ENCODE data around the gene SHROOM3. TPM values are rescaled to one million over a fixed set of nuclear protein-coding genes. Genes with fewer than 3 reads are reported as not detected.
"Not testable (repeated sequence)": the region's sequence is repeated elsewhere in the genome, so short reads cannot be mapped to it uniquely, and the experiment has no call there.

Gene SHROOM3
- total RNA-seq, 6 donors from 2014 or later: 62.3 to 216 (median 116) TPM

- ATAC-seq (ENCODE audit: low FRiP score in 2 of 2): no peak
- no peak for TF ChIP-seq POLR2A (IDR thresholded peaks at IDR 0.05)
- 55 to 71% methylated on average over 5 of the region's 5 CpGs for WGBS, 2 donors
These were observed 28.9 kb upstream of the SHROOM3 start for GRCh38 chr4:76406081-76406480.

GRCh38 chr4:76407440-76408119 is 27.4 kb upstream of the SHROOM3 start:
- no peak for ATAC-seq (ENCODE audit: low FRiP score in 2 of 2)
- H3K9me3 ChIP-seq: no peaks in the 10 kb centered on the region
- DNase-seq: no peak
- H3K27me3 ChIP-seq: no peaks in the 10 kb centered on the region
- no peaks in the 10 kb centered on the region for H3K4me1 ChIP-seq
- WGBS, 2 donors: 54 to 55% methylated on average over 5 of the region's 5 CpGs
- no peak overlapping the region for H3K4me3 ChIP-seq
- no peaks in the 10 kb centered on the region for H3K36me3 ChIP-seq
- H3K27ac ChIP-seq: no peak overlapping the region
- TF ChIP-seq CTCF (IDR thresholded peaks at IDR 0.05) (no peak), EP300 (IDR thresholded peaks at IDR 0.05) (no peak), POLR2A (IDR thresholded peaks at IDR 0.05) (no peak), POLR2AphosphoS5 (IDR thresholded peaks at IDR 0.05) (no peak)

More at GRCh38 chr4:76406081-76406480, 28.9 kb upstream of the SHROOM3 start:
- H3K9me3 ChIP-seq: no peaks in the 10 kb centered on the region
- H3K27ac ChIP-seq: no peak overlapping the region
- no peak for DNase-seq
- no peaks in the 10 kb centered on the region for H3K27me3 ChIP-seq
- H3K4me1 ChIP-seq: no peaks in the 10 kb centered on the region
- no peaks in the 10 kb centered on the region for H3K36me3 ChIP-seq
- H3K4me3 ChIP-seq: no peak overlapping the region

GRCh38 chr4:76410636-76411035 is 24.4 kb upstream of the SHROOM3 start:
- Histone ChIP-seq H3K4me1 (no peaks in the 10 kb centered on the region), H3K9me3 (no peaks in the 10 kb centered on the region), H3K27ac (no peak overlapping the region), H3K27me3 (no peaks in the 10 kb centered on the region), H3K36me3 (no peaks in the 10 kb centered on the region), H3K4me3 (no peak overlapping the region)
- ATAC-seq (ENCODE audit: low FRiP score in 2 of 2) (no peak), DNase-seq (no peak)
- TF ChIP-seq CTCF (IDR thresholded peaks at IDR 0.05) (no peak), POLR2AphosphoS5 (IDR thresholded peaks at IDR 0.05) (no peak), EP300 (IDR thresholded peaks at IDR 0.05) (no peak), POLR2A (IDR thresholded peaks at IDR 0.05) (no peak)
- 69 to 83% methylated on average over 3 of the region's 3 CpGs for whole genome bisulfite sequencing, 2 donors

- TF ChIP-seq CTCF (IDR thresholded peaks at IDR 0.05) (no peak), POLR2AphosphoS5 (IDR thresholded peaks at IDR 0.05) (no peak), EP300 (IDR thresholded peaks at IDR 0.05) (no peak), POLR2A (IDR thresholded peaks at IDR 0.05) (no peak)
- no peaks in the 10 kb centered on the region for H3K27me3 ChIP-seq
- DNase-seq (no peak), ATAC-seq (ENCODE audit: low FRiP score in 2 of 2) (no peak)
- WGBS, 2 donors: 65 to 67% methylated on average over 18 of the region's 18 CpGs
- H3K36me3 ChIP-seq: no peaks in the 10 kb centered on the region
- H3K9me3 ChIP-seq: no peaks in the 10 kb centered on the region
- H3K4me3 ChIP-seq: peak overlapping the region in 3 of 4 donors; percentile 37 to 60 (median 46)
- H3K27ac ChIP-seq: no peak overlapping the region
- peaks cover 4 to 17% (median 7%) of the 10 kb centered on the region in 4 donors for H3K4me1 ChIP-seq
These were observed 14.8 kb upstream of the SHROOM3 start for GRCh38 chr4:76420188-76420761.

GRCh38 chr4:76420762-76421581 is 14.1 kb upstream of the SHROOM3 start, which contains the start of gene CCDC158:
CCDC158 (minus strand) TSS chr4:76421141; CDS start chr4:76403207, 17,934 bp downstream.
- peak in 1 of 2 donors; percentile 88 for DNase-seq
- H3K4me3 ChIP-seq: peak within 1 kb of the TSS; percentile 28 to 60 (median 42)
- peak in 1 of 2 donors; percentile 86 for ATAC-seq (ENCODE audit: low FRiP score in 2 of 2)
- H3K36me3 ChIP-seq: no peaks in the 10 kb centered on the region
- H3K9me3 ChIP-seq: no peaks in the 10 kb centered on the region
- TF ChIP-seq POLR2AphosphoS5 (IDR thresholded peaks at IDR 0.05) (no peak), EP300 (IDR thresholded peaks at IDR 0.05) (no peak), POLR2A (IDR thresholded peaks at IDR 0.05) (no peak), CTCF (IDR thresholded peaks at IDR 0.05) (no peak)
- peaks cover 4 to 17% (median 7%) of the 10 kb centered on the region in 4 donors for H3K4me1 ChIP-seq
- WGBS, 2 donors: 20 to 21% methylated on average over 16 to 39 of the region's 79 CpGs
- H3K27ac ChIP-seq: no peak within 1 kb of the TSS
- no peaks in the 10 kb centered on the region for H3K27me3 ChIP-seq

- not testable (repeated sequence) for H3K27me3 ChIP-seq; H3K27ac ChIP-seq; H3K4me3 ChIP-seq; ATAC-seq (ENCODE audit: low FRiP score in 2 of 2); H3K9me3 ChIP-seq; H3K36me3 ChIP-seq
- peaks cover 4 to 17% (median 7%) of the 10 kb centered on the region in 4 donors for H3K4me1 ChIP-seq
- DNase-seq: peak in 1 of 2 donors; percentile 69
- 94 to 97% methylated on average over 16 to 25 of the region's 27 CpGs for WGBS, 2 donors
These were observed 11.9 kb upstream of the SHROOM3 start for GRCh38 chr4:76423159-76423558.
